T-cell (primary cell): ENCODE measurements around the gene ST6GAL1. TPM values are rescaled to one million over a fixed set of nuclear protein-coding genes. Genes with fewer than 3 reads are reported as not detected.
A peak's percentile ranks its signal among the peaks of the same experiment; 100 is the strongest.
"Not testable (repeated sequence)": the region's sequence is repeated elsewhere in the genome, so short reads cannot be mapped to it uniquely, and the experiment has no call there.

ENCODE experiments used
- ATAC-seq, 4 experiments: fragments of 200-7000 bp in 3 of 4; fragments of 150-1000 bp in 1 of 4; cut with Tn5 transposase; replicated peaks in 1 of 4; 1 replicate in 3 of 4; 2 replicates in 1 of 4; pipeline ENCODE4 v1.10.0; 2021; ENCODE audit warnings: moderate library complexity in 3 of 4, mild to moderate bottlenecking in 2 of 4, moderate number of reproducible peaks in 1 of 4
- CTCF ChIA-PET, 2 donors: fragments of 300-600 bp; sonication (Branson Sonifier 250); formaldehyde crosslinking; loops; one replicate each; lab custom pipeline; 2022; ENCODE audit warnings: antibody characterized with exemption in 2 of 2; lab: Charles Lee
- POLR2A ChIA-PET, 2 donors: fragments of 300-600 bp; sonication (Branson Sonifier 250); formaldehyde crosslinking; loops; one replicate each; lab custom pipeline; 2022; ENCODE audit warnings: antibody characterized with exemption in 2 of 2; lab: Charles Lee
- DNase-seq, 35 experiments: peaks; one replicate each; pipeline versions ENCODE4 v3.0.0 to v3.0.0-alpha.2; 2013 to 2023
- H3K27ac ChIP-seq: one replicate; pipeline ENCODE4 v1.5.1; 2013; ENCODE audit warnings: low read length
- H3K27me3 ChIP-seq, 2 experiments: replicated peaks in 1 of 2; 1 replicate in 1 of 2; 2 replicates in 1 of 2; pipeline versions ENCODE4 v1.6.1 to v1.7.0; 2013; ENCODE audit warnings: low read length in 1 of 2, mixed read lengths in 1 of 2; ENCODE audit not compliant: control insufficient read depth in 2 of 2, insufficient read depth in 2 of 2; ENCODE audit errors: extremely low read depth in 1 of 2
- H3K36me3 ChIP-seq, 2 donors: 1 replicate in 1 of 2; 2 replicates in 1 of 2; pipeline versions ENCODE4 v1.6.1 to v1.7.0; 2013; ENCODE audit warnings: low read length in 1 of 2; ENCODE audit not compliant: control insufficient read depth in 2 of 2, insufficient read depth in 1 of 2; ENCODE audit errors: extremely low read depth in 1 of 2
- H3K4me1 ChIP-seq, 2 experiments: 1 replicate in 1 of 2; 2 replicates in 1 of 2; pipeline versions ENCODE4 v1.6.1 to v1.7.0; 2013; ENCODE audit warnings: low read length in 2 of 2, mixed read lengths in 1 of 2; ENCODE audit not compliant: insufficient read depth in 2 of 2, control insufficient read depth in 1 of 2; ENCODE audit errors: extremely low read depth in 1 of 2
- H3K4me3 ChIP-seq, 2 donors: 1 replicate in 1 of 2; 2 replicates in 1 of 2; pipeline versions ENCODE4 v1.5.1 to v1.7.0; 2013; ENCODE audit warnings: mild to moderate bottlenecking in 2 of 2, low read length in 1 of 2, moderate library complexity in 1 of 2; ENCODE audit not compliant: control insufficient read depth in 1 of 2; ENCODE audit errors: extremely low read depth in 1 of 2
- H3K9me3 ChIP-seq: 2 replicates; pipeline ENCODE4 v1.7.0; 2013
- H3K27ac Mint-ChIP-seq, 2 donors: one replicate each; pipeline ENCODE4 v1.8.0; 2020 to 2021; ENCODE audit warnings: mild to moderate bottlenecking in 2 of 2, mixed read lengths in 2 of 2
- H3K27me3 Mint-ChIP-seq, 2 donors: one replicate each; pipeline ENCODE4 v1.8.0; 2021 to 2022; ENCODE audit warnings: mixed read lengths in 2 of 2
- H3K36me3 Mint-ChIP-seq: one replicate; pipeline ENCODE4 v1.8.0; 2021; ENCODE audit warnings: mixed read lengths
- H3K4me1 Mint-ChIP-seq, 3 donors: one replicate each; pipeline ENCODE4 v1.8.0; 2020 to 2022; ENCODE audit warnings: mixed read lengths in 3 of 3, mild to moderate bottlenecking in 1 of 3
- H3K4me3 Mint-ChIP-seq, 3 donors: one replicate each; pipeline ENCODE4 v1.8.0; 2020 to 2022; ENCODE audit warnings: mild to moderate bottlenecking in 3 of 3, mixed read lengths in 3 of 3, moderate library complexity in 3 of 3
- H3K9me3 Mint-ChIP-seq, 3 donors: one replicate each; pipeline ENCODE4 v1.8.0; 2020 to 2022; ENCODE audit warnings: mixed read lengths in 3 of 3
- WGBS: methylation state at CpG from one replicate; pipeline ENCODE4 v1.1.5; 2013; ENCODE audit warnings: missing lambda C conversion rate; ENCODE audit not compliant: insufficient coverage; 5-methylcytosine and 5-hydroxymethylcytosine counted together
- total RNA-seq, 35 experiments: library from RNA in 6 of 35; stranded (reverse) in 6 of 35; fragments of 120-200 nt in 1 of 35; gene quantifications; one replicate each; pipeline versions ENCODE4 v1.2.1 to v1.2.4 and lab custom pipeline; 2013 to 2026

ST6GAL1 gene
- total RNA-seq, 5 donors from 2014 or later (not counting 1 experiment from before 2014, with no cell fraction given): 148 to 237 (median 212) TPM

- Mint-ChIP-seq H3K9me3 (no peaks in the 10 kb centered on the region), H3K4me1 (peaks cover 60 to 74% (median 63%) of the 10 kb centered on the region in 3 donors), H3K36me3 (peaks cover 45% of the 10 kb centered on the region), H3K27me3 (no peaks in the 10 kb centered on the region), H3K27ac (peak overlapping the region; percentile 30 to 32), H3K4me3 (no peak overlapping the region)
- peaks cover 0 to 3% of the 10 kb centered on the region in 2 experiments for H3K4me1 ChIP-seq
- ChIA-PET POLR2A (no interaction called here), CTCF (interaction anchor here in 1 of 2 donors (1.3 to 2.2 kb wide), 2 partner anchors 39 to 140 kb away, joined by 3 to 9 read pairs; no protein-coding TSS in a partner anchor)
- H3K9me3 ChIP-seq: no peaks in the 10 kb centered on the region
- ATAC-seq: no peak
- 83% methylated on average over 1 of the region's 1 CpG for WGBS
- DNase-seq: no peak
- no peak overlapping the region for H3K27ac ChIP-seq
- H3K4me3 ChIP-seq: no peak overlapping the region
- H3K27me3 ChIP-seq: no peaks in the 10 kb centered on the region
- peaks cover 0 to 27% of the 10 kb centered on the region in 2 donors for H3K36me3 ChIP-seq
Observed at GRCh38 chr3:186989429-186989828, 59.1 kb downstream of the ST6GAL1 start.

- POLR2A ChIA-PET: interaction anchor here (0.6 to 0.7 kb wide), 3 partner anchors 12 to 22 kb away, joined by 3 to 6 read pairs (median 3); no protein-coding TSS in a partner anchor
- Mint-ChIP-seq H3K36me3 (peaks cover 44% of the 10 kb centered on the region), H3K4me1 (peaks cover 55 to 78% (median 62%) of the 10 kb centered on the region in 3 donors), H3K27me3 (no peaks in the 10 kb centered on the region), H3K4me3 (no peak overlapping the region), H3K9me3 (no peaks in the 10 kb centered on the region), H3K27ac (peak overlapping the region in 1 of 2 donors; percentile 28)
- no peak overlapping the region for H3K4me3 ChIP-seq
- 100% methylated on average over 1 of the region's 3 CpGs for WGBS
- no peak for ATAC-seq
- H3K9me3 ChIP-seq: no peaks in the 10 kb centered on the region
- H3K36me3 ChIP-seq: peaks cover 0 to 27% of the 10 kb centered on the region in 2 donors
- peaks cover 0 to 3% of the 10 kb centered on the region in 2 experiments for H3K4me1 ChIP-seq
- DNase-seq: no peak
- no peaks in the 10 kb centered on the region for H3K27me3 ChIP-seq
- CTCF ChIA-PET: no interaction called here
- no peak overlapping the region for H3K27ac ChIP-seq
Observed at GRCh38 chr3:186990277-186990676, 60.0 kb downstream of the ST6GAL1 start.

- Mint-ChIP-seq H3K27me3 (no peaks in the 10 kb centered on the region), H3K36me3 (peaks cover 42% of the 10 kb centered on the region), H3K4me3 (no peak overlapping the region), H3K9me3 (no peaks in the 10 kb centered on the region), H3K4me1 (peaks cover 49 to 75% (median 59%) of the 10 kb centered on the region in 3 donors), H3K27ac (peak overlapping the region; percentile 39 to 59)
- 80% methylated on average over 2 of the region's 5 CpGs for WGBS
- ChIA-PET CTCF (no interaction called here), POLR2A (interaction anchor here (0.6 to 0.7 kb wide), 3 partner anchors 11 to 23 kb away, joined by 3 to 6 read pairs (median 3); no protein-coding TSS in a partner anchor)
- Histone ChIP-seq H3K4me3 (no peak overlapping the region), H3K27ac (no peak overlapping the region), H3K27me3 (no peaks in the 10 kb centered on the region), H3K36me3 (peaks cover 0 to 27% of the 10 kb centered on the region in 2 donors), H3K9me3 (no peaks in the 10 kb centered on the region), H3K4me1 (peaks cover 0 to 5% of the 10 kb centered on the region in 2 experiments)
- no peak for ATAC-seq
- DNase-seq: no peak
Observed at GRCh38 chr3:186990878-186991308, 60.6 kb downstream of the ST6GAL1 start.

- Mint-ChIP-seq H3K27me3 (no peaks in the 10 kb centered on the region), H3K4me1 (peaks cover 50 to 77% (median 62%) of the 10 kb centered on the region in 3 donors), H3K9me3 (no peaks in the 10 kb centered on the region), H3K4me3 (no peak overlapping the region), H3K36me3 (peaks cover 38% of the 10 kb centered on the region), H3K27ac (peak overlapping the region; percentile 39 to 59)
- WGBS: no CpG with 5 or more reads among the region's 4 CpGs
- H3K4me3 ChIP-seq: no peak overlapping the region
- H3K4me1 ChIP-seq: peaks cover 0 to 5% of the 10 kb centered on the region in 2 experiments
- no peak for DNase-seq
- no peak for ATAC-seq
- CTCF ChIA-PET: no interaction called here
- no peaks in the 10 kb centered on the region for H3K27me3 ChIP-seq
- POLR2A ChIA-PET: no interaction called here
- H3K27ac ChIP-seq: no peak overlapping the region
- peaks cover 0 to 30% of the 10 kb centered on the region in 2 donors for H3K36me3 ChIP-seq
- no peaks in the 10 kb centered on the region for H3K9me3 ChIP-seq
Observed at GRCh38 chr3:186991470-186991869, 61.1 kb downstream of the ST6GAL1 start.

GRCh38 chr3:186992096-186992495 is 61.8 kb downstream of the ST6GAL1 start:
- H3K27ac ChIP-seq, H3K4me3 ChIP-seq, CTCF ChIA-PET, H3K27me3 ChIP-seq, H3K4me3 Mint-ChIP-seq, POLR2A ChIA-PET, H3K27me3 Mint-ChIP-seq, H3K9me3 ChIP-seq, H3K9me3 Mint-ChIP-seq, ATAC-seq, DNase-seq: not testable (repeated sequence)
- Histone ChIP-seq H3K4me1 (peaks cover 0 to 11% of the 10 kb centered on the region in 2 experiments), H3K36me3 (peaks cover 0 to 31% of the 10 kb centered on the region in 2 donors)
- WGBS: no CpG with 5 or more reads among the region's 1 CpG
- peaks cover 53 to 77% (median 63%) of the 10 kb centered on the region in 3 donors for H3K4me1 Mint-ChIP-seq
- H3K27ac Mint-ChIP-seq: peak overlapping the region; percentile 19 to 50
- peaks cover 36% of the 10 kb centered on the region for H3K36me3 Mint-ChIP-seq

GRCh38 chr3:186993210-186993782 is 63.0 kb downstream of the ST6GAL1 start:
- ChIA-PET CTCF (no interaction called here), POLR2A (no interaction called here)
- Histone ChIP-seq H3K27ac (no peak overlapping the region), H3K4me1 (peaks cover 0 to 11% of the 10 kb centered on the region in 2 experiments), H3K9me3 (no peaks in the 10 kb centered on the region), H3K27me3 (no peaks in the 10 kb centered on the region), H3K4me3 (no peak overlapping the region), H3K36me3 (peaks cover 0 to 35% of the 10 kb centered on the region in 2 donors)
- Mint-ChIP-seq H3K4me3 (no peak overlapping the region), H3K27me3 (no peaks in the 10 kb centered on the region), H3K27ac (peak overlapping the region in 1 of 2 donors; percentile 80), H3K4me1 (peaks cover 51 to 73% (median 61%) of the 10 kb centered on the region in 3 donors), H3K36me3 (peaks cover 34% of the 10 kb centered on the region), H3K9me3 (no peaks in the 10 kb centered on the region)
- 100% methylated on average over 4 of the region's 7 CpGs for WGBS
- no peak for DNase-seq
- ATAC-seq: no peak
